Endometrium (tissue), 2 donors: ENCODE results near the gene USP48.

Source experiments
- FAIRE-seq: peaks from 2 replicates; lab custom pipeline; 2012; peaks lifted over from hg19 to GRCh38; lab: Jason Lieb, UNC
- donor health status: control.
- donor health status: control.

USP48 gene

GRCh38 chr1:21652937-21653743, 129.8 kb downstream of the USP48 start:
- FAIRE-seq: no peak

DNA sequence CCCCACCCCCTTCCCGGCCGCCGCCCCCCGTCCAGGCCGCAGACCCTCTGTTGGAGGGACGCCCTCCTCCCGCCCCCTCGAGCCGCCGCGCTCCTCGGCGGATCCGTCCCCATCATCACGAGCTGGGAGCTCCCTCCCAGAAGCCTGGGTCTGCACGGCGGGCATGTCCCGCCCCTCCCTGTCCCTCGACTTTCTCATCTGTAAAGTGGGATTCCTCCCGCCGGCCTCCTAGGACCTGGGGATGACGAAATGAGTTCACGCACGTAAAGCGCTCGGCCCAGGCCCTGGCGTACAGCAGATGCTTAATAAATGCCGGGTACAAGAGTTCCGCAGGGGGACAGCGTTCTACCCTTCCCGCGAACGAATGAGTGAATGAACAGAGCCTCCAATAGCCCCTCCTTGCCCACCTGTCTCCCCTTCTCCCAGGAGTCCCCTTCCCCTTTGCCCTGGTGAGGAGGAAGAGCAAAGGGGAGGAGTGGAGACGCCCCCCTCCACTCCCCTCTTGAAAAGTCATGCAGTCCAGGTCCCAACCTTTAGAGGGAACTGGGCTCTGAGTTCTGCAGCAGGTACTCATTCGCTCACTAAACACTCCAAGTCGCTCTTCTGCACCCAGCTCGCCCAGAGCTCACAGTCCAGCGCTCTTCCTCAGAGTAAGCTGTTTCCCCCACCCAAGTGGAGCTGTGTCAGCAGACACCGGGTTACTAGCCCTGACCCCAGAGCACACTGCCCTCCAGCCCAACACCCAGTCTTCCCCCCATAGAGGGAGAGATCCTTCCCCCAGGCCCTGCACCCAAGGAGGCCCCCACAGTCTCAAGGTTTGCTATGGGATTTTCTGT, 130.6 kb downstream of the USP48 start:
- FAIRE-seq: no peak

DNA sequence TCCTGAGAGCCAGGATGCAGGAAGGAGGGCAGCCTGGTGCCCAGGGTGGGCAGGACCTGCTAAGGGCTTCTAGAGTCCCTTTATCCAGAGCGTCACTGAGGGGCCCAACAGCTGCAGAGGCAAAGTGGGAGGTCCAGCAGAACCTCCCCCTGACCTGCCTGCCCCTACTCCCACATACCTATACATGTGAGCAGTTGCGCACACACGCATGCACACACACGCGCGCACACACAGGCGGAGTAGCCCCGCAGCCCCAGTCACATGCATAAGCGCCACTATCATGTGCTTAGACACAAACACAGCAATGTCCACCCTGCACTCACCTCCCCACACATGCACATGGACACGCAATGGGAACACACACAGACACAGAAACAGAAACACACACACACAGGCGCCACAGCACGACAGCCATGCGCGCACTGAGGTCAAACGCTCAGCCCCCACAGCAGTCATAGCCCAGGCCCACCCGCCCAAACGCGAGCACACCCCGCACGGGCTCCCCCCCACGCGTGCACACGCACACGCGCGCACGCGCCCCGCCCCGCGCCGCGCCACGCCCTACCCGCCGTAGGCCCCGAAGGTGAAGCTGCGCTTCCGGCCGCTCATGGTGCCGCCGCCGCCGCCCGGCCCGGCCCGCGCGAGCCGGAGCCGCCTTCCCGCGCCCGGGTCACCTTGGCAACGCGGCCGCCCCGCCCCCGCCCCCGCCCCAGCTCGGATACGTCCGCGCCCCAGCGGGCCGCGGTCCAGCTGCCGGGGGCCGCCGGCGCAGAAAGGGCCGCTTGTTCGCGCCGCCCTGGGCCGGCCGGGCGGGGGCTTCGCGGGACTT, 131.5 kb downstream of the USP48 start:
- FAIRE-seq: no peak

DNA sequence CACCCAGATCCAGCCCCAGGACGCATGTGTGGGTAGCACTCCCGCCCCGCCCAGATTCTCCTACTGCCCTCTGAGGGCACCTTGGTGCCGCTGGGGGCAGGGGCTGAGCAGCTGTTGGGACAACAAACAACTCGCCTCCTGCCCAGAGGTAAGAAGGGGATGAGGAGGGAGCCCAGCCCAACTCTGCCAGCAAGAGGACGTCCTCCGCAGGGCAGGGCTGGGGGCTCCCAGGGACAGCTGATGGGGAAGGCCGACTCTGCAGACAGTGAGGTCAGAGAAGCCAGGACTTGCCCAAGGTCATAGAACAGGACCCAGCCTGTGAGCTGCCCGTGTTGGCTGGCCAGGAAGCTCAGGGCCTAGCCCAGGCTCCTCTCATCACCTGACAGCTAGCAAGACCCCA, 132.5 kb downstream of the USP48 start:
- no peak for FAIRE-seq

DNA sequence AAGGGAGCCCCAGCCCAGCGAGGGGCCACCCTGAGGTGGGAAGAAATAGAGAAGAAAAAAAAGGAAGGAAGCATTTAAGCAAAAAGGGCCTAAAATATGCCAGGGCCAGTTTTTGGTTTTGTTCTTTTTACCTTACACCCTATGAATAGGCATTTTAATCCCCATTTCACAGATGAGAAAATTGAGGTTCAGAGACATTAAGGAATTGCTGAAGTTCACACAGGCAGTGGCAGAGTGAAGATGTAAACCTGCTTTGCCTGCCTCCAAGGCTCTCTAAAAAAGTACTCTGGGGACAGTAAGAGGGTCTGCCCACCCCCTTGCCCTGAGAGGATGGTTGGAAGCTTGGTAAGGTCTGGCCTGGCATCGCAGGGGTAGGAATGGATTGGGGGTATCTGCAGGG, 133.6 kb downstream of the USP48 start:
- FAIRE-seq: no peak

DNA sequence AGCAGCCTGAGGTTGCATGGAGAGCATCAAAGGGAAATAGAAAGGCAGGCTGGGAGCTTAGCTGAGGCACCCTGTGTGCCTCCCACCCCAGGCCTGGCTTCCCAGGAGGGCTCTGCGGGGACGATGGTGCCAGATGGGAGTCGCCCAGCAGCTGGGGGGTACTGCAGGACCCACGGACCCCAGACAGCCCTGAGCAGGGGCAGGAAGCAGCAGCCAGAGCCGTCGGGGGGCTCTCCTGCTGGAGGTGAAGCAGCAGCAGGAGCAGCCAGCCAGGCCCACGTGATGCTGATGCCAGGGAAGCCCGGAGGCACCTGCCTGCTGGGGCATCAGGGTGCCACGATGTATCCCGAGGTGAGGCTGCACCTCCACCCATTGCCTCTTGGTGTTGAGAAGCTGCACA, 134.2 kb downstream of the USP48 start:
- FAIRE-seq: no peak

DNA sequence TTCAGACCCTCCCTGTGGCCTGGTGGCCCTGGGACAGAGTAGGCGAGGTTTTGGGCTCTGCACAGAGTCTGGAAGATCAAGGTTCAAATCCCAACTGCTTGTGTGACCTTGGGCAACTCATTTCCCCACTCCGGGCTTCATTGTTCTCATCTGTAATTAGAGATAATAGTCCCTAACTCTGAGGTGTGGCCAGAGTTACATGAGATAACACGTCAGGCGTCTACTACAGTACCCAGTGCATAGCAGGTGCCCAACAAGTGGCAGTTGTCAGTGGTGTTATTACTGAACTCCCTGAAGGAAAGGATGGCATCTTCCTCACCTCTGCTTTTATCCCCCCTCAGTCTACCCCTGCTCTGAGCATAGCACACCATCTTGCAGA, 134.6 kb downstream of the USP48 start:
- FAIRE-seq: no peak

DNA sequence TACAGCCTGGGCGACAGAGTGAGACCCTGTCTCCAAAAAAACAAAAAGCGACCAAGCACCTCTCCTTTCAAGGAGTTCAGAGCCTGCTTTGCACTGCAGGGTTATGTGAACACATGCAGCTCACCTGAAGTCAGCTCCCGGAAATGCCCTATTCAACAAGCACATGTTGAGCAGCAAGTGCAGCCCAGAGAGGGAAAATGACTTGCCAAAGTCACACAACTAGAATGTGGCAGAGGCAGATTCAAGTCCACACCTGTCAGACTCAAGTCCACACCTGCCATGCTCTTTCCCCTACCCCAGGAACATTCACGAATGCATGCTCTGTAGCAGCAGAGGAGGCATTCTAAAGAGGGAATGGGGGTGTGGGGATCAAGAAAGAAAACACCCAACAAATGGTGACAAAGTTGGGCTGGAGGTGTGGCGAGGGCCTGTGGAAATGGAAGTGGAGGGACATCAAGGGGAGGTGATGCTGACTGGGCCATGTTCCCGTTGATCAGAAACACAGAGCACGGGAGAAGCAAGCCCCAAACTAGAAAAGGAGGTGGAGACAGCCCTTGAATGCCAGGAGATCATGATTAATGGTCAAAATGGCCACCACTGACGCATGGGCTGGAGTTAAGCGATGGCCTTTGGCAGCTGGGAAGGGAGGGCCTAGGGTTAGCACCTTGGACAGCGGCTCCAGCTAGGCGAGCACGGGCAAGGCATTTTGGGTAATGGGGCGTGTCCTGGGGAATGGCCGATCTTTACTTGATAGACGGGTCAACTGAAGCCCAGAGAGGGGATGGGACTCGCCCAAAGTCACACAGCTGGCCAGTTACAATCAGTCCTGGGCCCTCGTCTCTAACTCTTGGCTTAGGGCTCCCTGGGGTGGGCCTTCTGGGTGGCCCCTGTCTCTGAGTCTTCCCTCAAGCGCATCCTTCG, 135.3 kb downstream of the USP48 start:
- no peak for FAIRE-seq

DNA sequence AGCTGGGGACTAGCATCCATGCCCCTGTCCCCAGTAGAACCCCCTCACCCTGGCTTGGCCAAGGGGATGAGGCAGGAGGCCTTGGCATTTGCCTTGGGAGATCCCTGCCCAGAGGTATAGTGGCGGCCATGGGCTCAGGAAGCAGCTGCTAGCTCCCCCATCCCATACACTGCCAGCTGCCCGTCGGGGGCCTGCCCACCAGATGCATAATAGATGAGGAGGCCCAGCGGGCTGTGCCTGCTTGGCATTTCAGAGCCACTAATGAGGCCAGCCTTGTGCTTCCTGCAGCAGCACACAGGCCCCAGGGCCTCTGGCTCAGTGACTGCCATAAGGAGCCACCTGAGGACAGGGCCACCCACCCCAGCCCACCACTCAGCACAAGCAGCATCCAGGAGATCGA, 137.4 kb downstream of the USP48 start:
- FAIRE-seq: no peak

DNA sequence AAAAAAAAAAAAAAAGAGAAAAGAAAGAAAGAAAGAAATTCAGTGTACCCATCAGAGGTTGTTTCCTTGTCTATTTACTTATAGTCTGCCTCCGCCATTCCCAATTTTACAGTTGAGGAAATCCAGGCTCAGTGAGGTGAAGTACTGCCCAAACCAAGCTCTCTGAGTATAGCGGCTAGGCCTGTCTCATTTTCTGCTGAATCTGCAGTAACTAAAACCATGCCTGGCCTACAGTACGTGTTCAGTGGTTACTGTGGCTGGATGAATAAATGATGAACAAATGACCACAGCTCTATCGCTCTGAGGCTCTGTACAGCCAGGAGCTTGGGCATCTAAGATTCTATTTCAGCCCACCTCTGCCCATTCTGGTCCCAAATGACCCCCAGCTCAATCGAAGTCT, 138.0 kb downstream of the USP48 start:
- FAIRE-seq: no peak

GRCh38 chr1:21644348-21644747, 138.6 kb downstream of the USP48 start:
- FAIRE-seq: no peak

DNA sequence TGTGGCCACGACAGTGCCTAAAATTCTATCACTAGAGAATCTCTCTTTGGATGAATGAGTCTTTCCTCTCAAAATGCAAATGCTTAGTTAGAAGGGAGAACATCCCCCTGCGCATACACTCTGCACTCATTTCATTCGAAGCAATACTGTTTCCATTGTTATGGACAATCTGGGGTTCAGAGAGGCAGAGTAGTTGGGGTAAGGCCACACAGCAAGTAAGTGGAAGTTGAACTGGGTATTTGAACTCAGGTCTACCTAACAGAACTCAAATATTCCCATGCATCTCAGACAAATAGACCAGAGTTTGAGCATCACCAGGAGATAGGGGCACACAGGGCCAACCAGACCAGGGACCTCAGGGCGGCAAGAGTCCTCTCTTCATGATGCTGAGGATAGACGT, 139.3 kb downstream of the USP48 start:
- no peak for FAIRE-seq

GRCh38 chr1:21641967-21642739, 140.8 kb downstream of the USP48 start:
- no peak for FAIRE-seq

GRCh38 chr1:21641537-21641936, 141.4 kb downstream of the USP48 start:
- FAIRE-seq: no peak

DNA sequence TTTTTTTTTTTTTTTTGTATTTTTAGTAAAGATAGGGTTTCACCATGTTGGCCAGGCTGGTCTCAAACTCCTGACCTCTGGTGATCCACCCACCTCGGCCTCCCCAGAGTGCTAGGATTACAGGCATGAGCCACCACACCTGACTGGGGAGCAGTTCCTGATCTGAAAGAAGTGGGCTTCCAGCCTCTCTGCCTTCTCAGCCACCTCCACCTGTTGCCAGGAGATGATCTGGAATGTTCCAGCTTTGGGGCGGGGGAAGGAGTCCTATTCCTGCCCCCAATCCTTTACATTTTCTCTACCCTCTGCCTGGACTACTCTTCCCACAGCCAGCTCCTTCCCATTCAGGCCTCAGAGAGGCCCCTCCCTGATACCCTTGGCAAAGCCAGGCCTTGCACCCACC, 141.9 kb downstream of the USP48 start:
- FAIRE-seq: no peak

GRCh38 chr1:21640653-21641052, 142.3 kb downstream of the USP48 start:
- no peak for FAIRE-seq

GRCh38 chr1:21639594-21640041, 143.3 kb downstream of the USP48 start:
- FAIRE-seq: no peak

DNA sequence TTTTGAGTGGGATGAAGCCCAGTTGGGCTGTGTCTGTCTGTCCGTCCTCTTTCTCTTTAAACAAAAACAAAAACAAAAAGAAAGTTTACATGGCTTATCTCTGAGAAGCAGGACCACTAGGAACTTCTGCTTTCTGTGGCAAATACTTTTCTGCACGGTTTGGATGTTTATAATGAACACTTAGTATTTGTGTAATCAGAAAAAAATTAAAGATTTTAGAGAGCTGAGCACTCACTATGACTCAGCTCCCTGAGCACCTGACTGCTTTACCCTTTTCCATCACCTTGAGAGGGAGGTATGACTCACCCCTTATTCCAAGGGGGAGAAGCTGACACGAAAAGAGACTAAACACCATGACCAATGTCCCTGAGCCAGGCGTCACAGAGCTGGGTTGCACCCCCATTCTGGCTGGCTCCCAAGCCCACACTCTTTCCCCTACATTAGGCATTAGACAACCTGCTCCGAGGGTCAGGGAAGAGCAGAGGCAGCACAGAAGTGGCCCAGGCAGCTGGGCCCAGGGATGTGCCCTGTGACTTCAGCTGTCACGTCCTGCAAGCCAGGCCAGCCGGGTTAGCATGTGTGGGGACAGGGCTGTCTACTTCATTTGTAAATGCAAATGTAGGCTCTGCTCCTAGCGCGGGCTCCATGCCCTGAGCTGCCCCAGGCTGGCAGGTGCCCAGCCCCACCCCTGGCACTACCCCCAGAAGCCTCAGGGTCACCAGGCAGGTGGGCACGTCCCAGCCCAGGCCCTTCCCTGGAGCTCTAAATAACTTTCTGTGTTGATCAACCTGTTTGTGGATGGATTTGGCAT, 144.2 kb downstream of the USP48 start:
- FAIRE-seq: no peak

GRCh38 chr1:21637514-21637913, 145.4 kb downstream of the USP48 start:
- FAIRE-seq: no peak

DNA sequence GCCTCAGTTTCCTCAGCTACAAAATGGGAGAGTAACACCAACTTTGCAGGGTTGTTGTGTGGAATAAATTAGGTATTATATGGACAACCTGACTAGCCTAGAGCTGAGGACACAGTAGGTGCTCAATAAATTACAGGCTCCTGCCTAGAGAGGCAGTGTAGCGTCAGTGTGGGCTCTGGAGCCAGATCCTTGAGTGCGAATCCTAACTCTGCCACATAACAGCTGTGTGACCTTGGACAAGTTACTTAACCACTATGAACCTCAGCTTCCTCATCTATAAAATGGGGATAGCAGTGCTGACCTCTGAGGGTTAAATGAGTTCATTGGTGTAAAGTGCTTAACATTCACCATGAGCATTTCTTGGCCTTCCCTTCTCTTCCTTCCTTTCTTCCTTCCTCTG, 146.9 kb downstream of the USP48 start:
- no peak for FAIRE-seq
